IMR-90 (cell line): ENCODE data around the gene ADGRG4. TPM values are rescaled to one million over a fixed set of nuclear protein-coding genes. Genes with fewer than 3 reads are reported as not detected.

Source experiments
- ATAC-seq: fragments of 200-7000 bp; cut with Tn5 transposase; 2 replicates; pipeline ENCODE4 v1.9.1; 2020; ENCODE audit warnings: low read depth, mild to moderate bottlenecking, moderate library complexity
- BruUV-seq: library from RNA; stranded (reverse); fragments of 400-500 nt; replicated peaks from 2 replicates; lab custom pipeline; 2021; lab: Mats Ljungman, UMichigan
- CTCF ChIA-PET: fragments of 300-600 bp; formaldehyde crosslinking; extraction: SDS; loops from one replicate; lab custom pipeline; 2021; ENCODE audit warnings: antibody characterized with exemption; lab: Yijun Ruan, JAX
- POLR2A ChIA-PET: fragments of 300-600 bp; sonication (Branson Sonifier 250); formaldehyde crosslinking; loops from one replicate; lab custom pipeline; 2022; ENCODE audit warnings: antibody characterized with exemption; ENCODE audit not compliant: unreplicated experiment; lab: Charles Lee
- DNase-seq: peaks from one replicate; pipeline ENCODE4 v3.0.0; 2013
- H2AFZ ChIP-seq: replicated peaks from 2 replicates; pipeline ENCODE3; 2013; ENCODE audit warnings: low read length, mild to moderate bottlenecking; ENCODE audit not compliant: poor library complexity
- H2AK5ac ChIP-seq: 2 replicates; pipeline ENCODE4 v1.6.1; 2013; ENCODE audit warnings: low read depth, low read length, inconsistent platforms
- H2AK9ac ChIP-seq: replicated peaks from 2 replicates; pipeline ENCODE3; 2013; ENCODE audit warnings: mild to moderate bottlenecking, low read depth, low read length, moderate library complexity; ENCODE audit not compliant: poor library complexity
- H2BK120ac ChIP-seq: 2 replicates; pipeline ENCODE4 v1.6.1; 2013; ENCODE audit warnings: low read depth, low read length, inconsistent platforms
- H2BK15ac ChIP-seq: 3 replicates; pipeline ENCODE4 v1.6.1; 2013; ENCODE audit warnings: low read depth, low read length, inconsistent platforms
- H2BK20ac ChIP-seq: 2 replicates; pipeline ENCODE4 v1.6.1; 2013; ENCODE audit warnings: low read depth, mild to moderate bottlenecking, inconsistent platforms, low read length, moderate library complexity
- H2BK5ac ChIP-seq: 2 replicates; pipeline ENCODE4 v1.6.1; 2013; ENCODE audit warnings: mild to moderate bottlenecking, low read depth, low read length, inconsistent platforms; ENCODE audit not compliant: poor library complexity, severe bottlenecking
- H3K14ac ChIP-seq: replicated peaks from 2 replicates; pipeline ENCODE4 v1.6.1; 2013; ENCODE audit warnings: low read depth, low read length, inconsistent platforms
- H3K18ac ChIP-seq: 2 replicates; pipeline ENCODE4 v1.6.1; 2013; ENCODE audit warnings: low read depth, low read length, control low read depth
- H3K23ac ChIP-seq: 2 replicates; pipeline ENCODE4 v1.6.1; 2013; ENCODE audit warnings: low read depth, low read length, inconsistent platforms
- H3K27ac ChIP-seq: 2 replicates; pipeline ENCODE4 v1.5.1; 2013; ENCODE audit warnings: mild to moderate bottlenecking, control low read depth, low read length; ENCODE audit not compliant: insufficient read depth
- H3K27me3 ChIP-seq: 2 replicates; pipeline ENCODE4 v1.6.1; 2013; ENCODE audit warnings: low read length; ENCODE audit not compliant: control insufficient read depth, insufficient read depth
- H3K36me3 ChIP-seq: 2 replicates; pipeline ENCODE4 v1.6.1; 2013; ENCODE audit warnings: low read length, mixed read lengths; ENCODE audit not compliant: control insufficient read depth, insufficient read depth
- H3K4ac ChIP-seq: 2 replicates; pipeline ENCODE4 v1.6.1; 2013; ENCODE audit warnings: low read depth, low read length, inconsistent platforms
- H3K4me1 ChIP-seq: 2 replicates; pipeline ENCODE4 v1.6.1; 2013; ENCODE audit warnings: low read length, mixed read lengths; ENCODE audit not compliant: control insufficient read depth, insufficient read depth
- H3K4me2 ChIP-seq: 2 replicates; pipeline ENCODE4 v1.6.1; 2013; ENCODE audit warnings: low read depth, mild to moderate bottlenecking, control low read depth, low read length, moderate library complexity
- H3K4me3 ChIP-seq: 2 replicates; pipeline ENCODE4 v1.5.1; 2013; ENCODE audit warnings: low read depth, mild to moderate bottlenecking, control low read depth, low read length, moderate library complexity; ENCODE audit not compliant: insufficient read depth
- H3K56ac ChIP-seq: 2 replicates; pipeline ENCODE4 v1.6.1; 2013; ENCODE audit warnings: low read length, inconsistent platforms; ENCODE audit not compliant: insufficient read depth; ENCODE audit errors: extremely low read depth
- H3K79me1 ChIP-seq, 2 experiments: 2 replicates each; pipeline ENCODE4 v1.6.1; 2013; ENCODE audit warnings: low read length in 2 of 2, inconsistent platforms in 1 of 2, low read depth in 1 of 2
- H3K9ac ChIP-seq: 2 replicates; pipeline ENCODE4 v1.6.1; 2013; ENCODE audit warnings: low read depth, low read length, control low read depth
- H3K9me1 ChIP-seq: 2 replicates; pipeline ENCODE4 v1.6.1; 2013; ENCODE audit warnings: low read length, inconsistent platforms; ENCODE audit not compliant: insufficient read depth
- H3K9me3 ChIP-seq: 2 replicates; pipeline ENCODE4 v1.6.1; 2013; ENCODE audit warnings: low read length; ENCODE audit not compliant: control insufficient read depth, insufficient read depth
- H4K20me1 ChIP-seq: 2 replicates; pipeline ENCODE4 v1.6.1; 2013; ENCODE audit warnings: low read length, inconsistent platforms; ENCODE audit not compliant: insufficient read depth
- H4K5ac ChIP-seq: 2 replicates; pipeline ENCODE4 v1.6.1; 2013; ENCODE audit warnings: mild to moderate bottlenecking, low read depth, low read length, control low read depth
- H4K8ac ChIP-seq, 2 experiments: 2 replicates each; pipeline ENCODE4 v1.6.1; 2013; ENCODE audit warnings: low read depth in 2 of 2, low read length in 2 of 2, control low read depth in 1 of 2, inconsistent platforms in 1 of 2
- H4K91ac ChIP-seq: 2 replicates; pipeline ENCODE4 v1.6.1; 2013; ENCODE audit warnings: low read depth, low read length, inconsistent platforms; ENCODE audit not compliant: insufficient read depth
- BHLHE40 ChIP-seq: fragments of 150-350 bp; IDR thresholded peaks from 2 replicates; pipeline ENCODE4 v1.6.1; 2016; ENCODE audit warnings: mild to moderate bottlenecking, low read depth, low read length
- WGBS, 2 experiments: methylation state at CpG; one replicate each; pipeline versions ENCODE4 v1.1.5 to v1.1.7; 2013; ENCODE audit warnings: missing lambda C conversion rate in 2 of 2; ENCODE audit not compliant: insufficient read length in 1 of 2; ENCODE audit errors: extremely low coverage in 2 of 2; 5-methylcytosine and 5-hydroxymethylcytosine counted together
- dilution Hi-C: fragments of 300-500 bp; cut with HindIII; formaldehyde crosslinking; loops from one replicate; pipeline ENCODE4 v1.14.3; 2018; ENCODE audit warnings: low sequenced_read_pairs; ENCODE audit not compliant: unreplicated experiment
- in situ Hi-C: fragments of 300-500 bp; cut with MboI; formaldehyde crosslinking; loops from 3 replicates; pipeline ENCODE4 v1.14.3; 2019; ENCODE audit warnings: low sequenced_read_pairs, inconsistent platforms, mixed read lengths
- intact Hi-C: fragments of 100-400 bp; cut with micrococcal nuclease; formaldehyde crosslinking; loops from 2 replicates; pipeline ENCODE4 v1.10.0; 2022
- polyA plus RNA-seq, 3 experiments: library from polyadenylated mRNA; depleted of rRNA; stranded (reverse); fragments of >200 nt; gene quantifications; 2 replicates each; pipeline ENCODE4 v1.2.3, GENCODE V29; 2012; ENCODE audit warnings: low replicate concordance in 1 of 3
- total RNA-seq: library from RNA; depleted of rRNA; stranded (reverse); fragments of >200 nt; gene quantifications from 2 replicates; pipeline ENCODE4 v1.2.3, GENCODE V29; 2012
- TF ChIP-seq, protein P1 (sequence below): conservative IDR thresholded peaks from 2 replicates; pipeline ENCODE4 v1.5.1; 2012; ENCODE audit warnings: mild to moderate bottlenecking, low read depth, low read length, improper control_type of control experiment

Gene ADGRG4
- total and polyA plus RNA-seq, 2 of the 4 experiments (the other 2 are of a cell fraction): under 0.01 TPM; not detected in 1

DNA sequence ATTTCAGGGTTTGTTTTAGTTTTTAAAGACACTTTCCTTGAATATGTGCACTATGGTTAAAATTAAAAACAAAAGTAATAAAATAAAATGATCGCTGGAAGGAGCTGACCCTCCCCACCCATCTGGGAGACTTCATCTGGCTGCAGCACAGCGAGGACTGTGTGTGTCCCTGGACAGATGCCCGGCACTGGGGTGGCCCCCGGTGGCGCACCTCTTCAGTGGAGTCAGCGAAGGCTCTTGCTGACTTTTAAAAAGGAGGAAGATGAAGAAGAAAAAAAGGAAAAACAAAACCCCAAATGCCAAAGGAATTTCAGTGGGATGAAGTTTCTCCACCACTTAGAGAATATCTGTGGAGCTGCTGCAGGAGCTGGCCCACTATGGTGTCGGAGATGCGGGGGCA, 5.4 kb upstream of the ADGRG4 start:
- H3K36me3 ChIP-seq: no peaks in the 10 kb centered on the region
- no peak overlapping the region for H3K18ac ChIP-seq
- H2BK15ac ChIP-seq: no peak overlapping the region
- no peak overlapping the region for H2BK5ac ChIP-seq
- no peaks in the 10 kb centered on the region for H4K20me1 ChIP-seq
- no peak overlapping the region for H3K56ac ChIP-seq
- no peak for DNase-seq
- no TSS peak for BruUV-seq
- intact Hi-C loops (no loop called here), dilution Hi-C loops (no loop called here), in situ Hi-C loops (no loop called here)
- no peak overlapping the region for H3K27ac ChIP-seq
- H3K4me3 ChIP-seq: no peak overlapping the region
- H3K9me3 ChIP-seq: no peaks in the 10 kb centered on the region
- no CpG with 5 or more reads among the region's 8 CpGs for WGBS, 2 experiments
- H3K27me3 ChIP-seq: no peaks in the 10 kb centered on the region; the same call in 1 of the 2 replicates
- H4K91ac ChIP-seq: no peak overlapping the region
- H2BK20ac ChIP-seq: no peak overlapping the region
- H3K9ac ChIP-seq: no peak overlapping the region
- H3K79me1 ChIP-seq: no peaks in the 10 kb centered on the region
- POLR2A ChIA-PET: no interaction called here
- H3K9me1 ChIP-seq: no peaks in the 10 kb centered on the region
- H2AFZ ChIP-seq: no peak overlapping the region
- H2AK9ac ChIP-seq: no peak overlapping the region
- no peak overlapping the region for H2BK120ac ChIP-seq
- H3K4me2 ChIP-seq: no peak overlapping the region
- no peaks in the 10 kb centered on the region for H3K4me1 ChIP-seq
- no peak overlapping the region for H3K23ac ChIP-seq
- TF ChIP-seq BHLHE40: no peak
- TF ChIP-seq, protein P1, sequence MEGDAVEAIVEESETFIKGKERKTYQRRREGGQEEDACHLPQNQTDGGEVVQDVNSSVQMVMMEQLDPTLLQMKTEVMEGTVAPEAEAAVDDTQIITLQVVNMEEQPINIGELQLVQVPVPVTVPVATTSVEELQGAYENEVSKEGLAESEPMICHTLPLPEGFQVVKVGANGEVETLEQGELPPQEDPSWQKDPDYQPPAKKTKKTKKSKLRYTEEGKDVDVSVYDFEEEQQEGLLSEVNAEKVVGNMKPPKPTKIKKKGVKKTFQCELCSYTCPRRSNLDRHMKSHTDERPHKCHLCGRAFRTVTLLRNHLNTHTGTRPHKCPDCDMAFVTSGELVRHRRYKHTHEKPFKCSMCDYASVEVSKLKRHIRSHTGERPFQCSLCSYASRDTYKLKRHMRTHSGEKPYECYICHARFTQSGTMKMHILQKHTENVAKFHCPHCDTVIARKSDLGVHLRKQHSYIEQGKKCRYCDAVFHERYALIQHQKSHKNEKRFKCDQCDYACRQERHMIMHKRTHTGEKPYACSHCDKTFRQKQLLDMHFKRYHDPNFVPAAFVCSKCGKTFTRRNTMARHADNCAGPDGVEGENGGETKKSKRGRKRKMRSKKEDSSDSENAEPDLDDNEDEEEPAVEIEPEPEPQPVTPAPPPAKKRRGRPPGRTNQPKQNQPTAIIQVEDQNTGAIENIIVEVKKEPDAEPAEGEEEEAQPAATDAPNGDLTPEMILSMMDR: no peak
- no peak for ATAC-seq
- H3K4ac ChIP-seq: no peak overlapping the region
- no peak overlapping the region for H4K8ac ChIP-seq
- CTCF ChIA-PET: no interaction called here
- H3K14ac ChIP-seq: no peak overlapping the region
- H4K5ac ChIP-seq: no peak overlapping the region
- no peak overlapping the region for H2AK5ac ChIP-seq
